Measurements from ENCODE around the gene MALRD1. TPM values are rescaled to one million over a fixed set of nuclear protein-coding genes. Genes with fewer than 3 reads are reported as not detected.

MALRD1 gene
- total RNA-seq, 1 experiment from 2014 or later: 0.50 TPM

DNA sequence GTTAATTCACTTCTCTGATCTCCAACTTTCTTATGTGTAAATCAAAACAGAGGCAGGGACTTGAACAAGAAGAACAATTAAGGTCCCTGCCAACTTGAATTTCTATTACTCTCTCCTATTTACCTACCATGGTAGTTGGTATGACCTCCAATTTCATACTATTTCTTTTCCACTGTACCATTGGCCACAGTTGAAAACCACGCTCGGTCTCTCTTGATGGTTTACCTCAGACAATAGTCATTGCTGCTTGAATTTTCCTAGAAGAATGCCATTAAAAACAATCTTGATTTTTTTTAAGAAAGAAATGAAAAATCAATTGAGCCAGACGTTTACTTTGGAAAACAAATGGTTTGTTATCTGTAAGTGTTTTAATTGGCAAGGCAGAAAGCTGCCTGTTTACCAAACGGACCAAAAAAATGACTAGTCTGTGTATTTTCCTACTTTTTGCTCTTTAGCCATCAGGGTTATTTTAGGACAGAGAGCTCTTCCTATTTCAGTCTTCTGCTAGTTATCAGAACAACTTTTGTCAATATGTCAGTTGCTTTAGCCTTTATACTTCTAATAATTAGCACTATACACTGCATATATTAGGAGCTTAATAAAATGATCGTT lies 610.1 kb downstream of the MALRD1 start (continued):
- TF ChIP-seq, protein P1, sequence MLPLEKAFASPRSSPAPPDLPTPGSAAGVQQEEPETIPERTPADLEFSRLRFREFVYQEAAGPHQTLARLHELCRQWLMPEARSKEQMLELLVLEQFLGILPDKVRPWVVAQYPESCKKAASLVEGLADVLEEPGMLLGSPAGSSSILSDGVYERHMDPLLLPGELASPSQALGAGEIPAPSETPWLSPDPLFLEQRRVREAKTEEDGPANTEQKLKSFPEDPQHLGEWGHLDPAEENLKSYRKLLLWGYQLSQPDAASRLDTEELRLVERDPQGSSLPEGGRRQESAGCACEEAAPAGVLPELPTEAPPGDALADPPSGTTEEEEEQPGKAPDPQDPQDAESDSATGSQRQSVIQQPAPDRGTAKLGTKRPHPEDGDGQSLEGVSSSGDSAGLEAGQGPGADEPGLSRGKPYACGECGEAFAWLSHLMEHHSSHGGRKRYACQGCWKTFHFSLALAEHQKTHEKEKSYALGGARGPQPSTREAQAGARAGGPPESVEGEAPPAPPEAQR (CRISPR knock-in tag; IDR thresholded peaks at IDR 0.05): no peak
- no peak for TF ChIP-seq RELA (CRISPR knock-in tag; IDR thresholded peaks at IDR 0.05; ENCODE audit: borderline replicate concordance)

DNA sequence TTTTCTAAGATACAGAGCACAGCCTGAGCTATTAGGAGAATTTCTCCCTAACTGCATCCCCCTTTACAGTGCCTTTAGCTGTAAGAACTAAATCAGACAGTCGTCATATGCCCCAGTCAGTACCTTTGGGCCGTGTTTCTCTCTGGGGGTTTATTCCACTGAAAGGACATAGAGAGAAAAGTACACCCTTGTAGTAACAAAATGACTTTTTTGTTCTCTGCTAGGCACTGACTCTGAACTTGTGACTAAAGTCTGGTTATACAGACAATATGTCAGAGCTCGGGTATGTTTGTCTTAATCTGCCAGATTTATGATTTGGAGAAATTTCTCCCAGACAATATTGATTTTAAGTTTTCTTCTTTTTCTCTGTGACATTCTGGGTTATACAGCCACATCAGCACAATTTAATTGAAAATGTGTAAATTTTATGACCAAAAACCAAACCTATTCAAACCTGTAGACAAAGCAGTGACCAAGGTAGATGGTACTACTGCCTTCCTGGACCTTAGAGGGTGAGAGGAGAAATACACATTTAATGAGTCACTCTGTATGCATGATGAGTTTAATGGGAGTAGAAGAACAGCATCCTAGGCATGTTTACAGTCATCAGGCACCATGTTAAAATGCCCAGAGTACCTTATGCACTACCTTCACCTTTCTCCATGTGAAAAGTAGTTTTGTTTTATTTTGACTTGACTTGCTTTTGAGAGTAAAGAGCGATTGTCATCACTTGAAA lies 611.5 kb downstream of the MALRD1 start:
- ChIA-PET POLR2A (no interaction called here), CTCF (no interaction called here)
- TF ChIP-seq TEAD1 (CRISPR knock-in tag; IDR thresholded peaks at IDR 0.05) (no peak), ESRRA (CRISPR knock-in tag; IDR thresholded peaks at IDR 0.05; ENCODE audit: borderline replicate concordance) (no peak), TCF7 (CRISPR knock-in tag; IDR thresholded peaks at IDR 0.05; ENCODE audit: low read depth) (no peak), IRF2 (CRISPR knock-in tag; IDR thresholded peaks at IDR 0.05; ENCODE audit: borderline replicate concordance, low read depth) (no peak), GRHL2 (CRISPR knock-in tag; IDR thresholded peaks at IDR 0.05; ENCODE audit: insufficient replicate concordance, severe bottlenecking) (no peak), ZNF121 (CRISPR knock-in tag; IDR thresholded peaks at IDR 0.05) (no peak), ATF1 (CRISPR knock-in tag; IDR thresholded peaks at IDR 0.05) (no peak), TEAD4 (CRISPR knock-in tag; IDR thresholded peaks at IDR 0.05) (no peak), ZNF671 (CRISPR knock-in tag; IDR thresholded peaks at IDR 0.05) (no peak), ZNF232 (CRISPR knock-in tag; IDR thresholded peaks at IDR 0.05) (no peak)
- TF ChIP-seq, protein P2, sequence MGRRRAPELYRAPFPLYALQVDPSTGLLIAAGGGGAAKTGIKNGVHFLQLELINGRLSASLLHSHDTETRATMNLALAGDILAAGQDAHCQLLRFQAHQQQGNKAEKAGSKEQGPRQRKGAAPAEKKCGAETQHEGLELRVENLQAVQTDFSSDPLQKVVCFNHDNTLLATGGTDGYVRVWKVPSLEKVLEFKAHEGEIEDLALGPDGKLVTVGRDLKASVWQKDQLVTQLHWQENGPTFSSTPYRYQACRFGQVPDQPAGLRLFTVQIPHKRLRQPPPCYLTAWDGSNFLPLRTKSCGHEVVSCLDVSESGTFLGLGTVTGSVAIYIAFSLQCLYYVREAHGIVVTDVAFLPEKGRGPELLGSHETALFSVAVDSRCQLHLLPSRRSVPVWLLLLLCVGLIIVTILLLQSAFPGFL (CRISPR knock-in tag; IDR thresholded peaks at IDR 0.05; ENCODE audit: borderline replicate concordance): no peak
- TF ChIP-seq, protein P3, sequence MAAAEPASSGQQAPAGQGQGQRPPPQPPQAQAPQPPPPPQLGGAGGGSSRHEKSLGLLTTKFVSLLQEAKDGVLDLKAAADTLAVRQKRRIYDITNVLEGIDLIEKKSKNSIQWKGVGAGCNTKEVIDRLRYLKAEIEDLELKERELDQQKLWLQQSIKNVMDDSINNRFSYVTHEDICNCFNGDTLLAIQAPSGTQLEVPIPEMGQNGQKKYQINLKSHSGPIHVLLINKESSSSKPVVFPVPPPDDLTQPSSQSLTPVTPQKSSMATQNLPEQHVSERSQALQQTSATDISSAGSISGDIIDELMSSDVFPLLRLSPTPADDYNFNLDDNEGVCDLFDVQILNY (CRISPR knock-in tag; IDR thresholded peaks at IDR 0.05): no peak
- TF ChIP-seq, protein P4, sequence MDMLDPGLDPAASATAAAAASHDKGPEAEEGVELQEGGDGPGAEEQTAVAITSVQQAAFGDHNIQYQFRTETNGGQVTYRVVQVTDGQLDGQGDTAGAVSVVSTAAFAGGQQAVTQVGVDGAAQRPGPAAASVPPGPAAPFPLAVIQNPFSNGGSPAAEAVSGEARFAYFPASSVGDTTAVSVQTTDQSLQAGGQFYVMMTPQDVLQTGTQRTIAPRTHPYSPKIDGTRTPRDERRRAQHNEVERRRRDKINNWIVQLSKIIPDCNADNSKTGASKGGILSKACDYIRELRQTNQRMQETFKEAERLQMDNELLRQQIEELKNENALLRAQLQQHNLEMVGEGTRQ (CRISPR knock-in tag; IDR thresholded peaks at IDR 0.05): no peak
- TF ChIP-seq, protein P5, sequence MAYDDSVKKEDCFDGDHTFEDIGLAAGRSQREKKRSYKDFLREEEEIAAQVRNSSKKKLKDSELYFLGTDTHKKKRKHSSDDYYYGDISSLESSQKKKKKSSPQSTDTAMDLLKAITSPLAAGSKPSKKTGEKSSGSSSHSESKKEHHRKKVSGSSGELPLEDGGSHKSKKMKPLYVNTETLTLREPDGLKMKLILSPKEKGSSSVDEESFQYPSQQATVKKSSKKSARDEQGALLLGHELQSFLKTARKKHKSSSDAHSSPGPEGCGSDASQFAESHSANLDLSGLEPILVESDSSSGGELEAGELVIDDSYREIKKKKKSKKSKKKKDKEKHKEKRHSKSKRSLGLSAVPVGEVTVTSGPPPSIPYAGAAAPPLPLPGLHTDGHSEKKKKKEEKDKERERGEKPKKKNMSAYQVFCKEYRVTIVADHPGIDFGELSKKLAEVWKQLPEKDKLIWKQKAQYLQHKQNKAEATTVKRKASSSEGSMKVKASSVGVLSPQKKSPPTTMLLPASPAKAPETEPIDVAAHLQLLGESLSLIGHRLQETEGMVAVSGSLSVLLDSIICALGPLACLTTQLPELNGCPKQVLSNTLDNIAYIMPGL (CRISPR knock-in tag; IDR thresholded peaks at IDR 0.05): no peak
- peaks cover 3% of the 10 kb centered on the region; the same call in 1 of the 2 replicates for H3K9me3 Mint-ChIP-seq
- H3K36me3 Mint-ChIP-seq: no peaks in the 10 kb centered on the region
- H3K4me3 Mint-ChIP-seq: no peak overlapping the region
- no peak for DNase-seq (ENCODE audit: low spot score)
- ATAC-seq: no peak
- no peak overlapping the region for H3K27ac Mint-ChIP-seq
- H3K4me1 Mint-ChIP-seq: no peaks in the 10 kb centered on the region
- no peaks in the 10 kb centered on the region for H3K27me3 Mint-ChIP-seq (ENCODE audit: low read depth)

DNA sequence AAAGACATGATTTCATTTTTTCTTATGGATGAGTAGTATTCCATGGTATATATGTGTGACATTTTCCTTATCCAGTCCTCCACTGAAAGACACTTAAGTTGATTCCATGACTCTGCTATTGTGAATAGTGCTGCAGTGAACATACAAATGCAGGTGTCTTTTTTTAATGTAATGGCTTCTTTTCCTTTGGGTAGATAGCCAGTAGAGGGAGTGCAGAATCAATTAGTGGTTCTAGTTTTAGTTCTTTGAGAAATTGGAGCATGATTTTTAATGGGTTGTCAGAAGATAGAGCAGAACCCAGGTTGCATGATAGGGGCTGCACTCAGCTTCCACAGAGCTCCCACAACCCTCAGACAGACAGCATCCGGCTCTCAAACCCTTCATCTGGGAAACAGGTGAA lies 614.7 kb downstream of the MALRD1 start:
- no peak for DNase-seq (ENCODE audit: low spot score)
- H3K27me3 Mint-ChIP-seq (ENCODE audit: low read depth): no peaks in the 10 kb centered on the region; the same call in 1 of the 2 replicates
- TF ChIP-seq GRHL2 (CRISPR knock-in tag; IDR thresholded peaks at IDR 0.05; ENCODE audit: insufficient replicate concordance, severe bottlenecking) (no peak), CREB1 (CRISPR knock-in tag; IDR thresholded peaks at IDR 0.05) (no peak), SP1 (CRISPR knock-in tag; conservative IDR thresholded peaks at IDR 0.05) (no peak), SMAD3 (CRISPR knock-in tag; IDR thresholded peaks at IDR 0.05; ENCODE audit: borderline replicate concordance) (no peak)
- TF ChIP-seq, protein P6, sequence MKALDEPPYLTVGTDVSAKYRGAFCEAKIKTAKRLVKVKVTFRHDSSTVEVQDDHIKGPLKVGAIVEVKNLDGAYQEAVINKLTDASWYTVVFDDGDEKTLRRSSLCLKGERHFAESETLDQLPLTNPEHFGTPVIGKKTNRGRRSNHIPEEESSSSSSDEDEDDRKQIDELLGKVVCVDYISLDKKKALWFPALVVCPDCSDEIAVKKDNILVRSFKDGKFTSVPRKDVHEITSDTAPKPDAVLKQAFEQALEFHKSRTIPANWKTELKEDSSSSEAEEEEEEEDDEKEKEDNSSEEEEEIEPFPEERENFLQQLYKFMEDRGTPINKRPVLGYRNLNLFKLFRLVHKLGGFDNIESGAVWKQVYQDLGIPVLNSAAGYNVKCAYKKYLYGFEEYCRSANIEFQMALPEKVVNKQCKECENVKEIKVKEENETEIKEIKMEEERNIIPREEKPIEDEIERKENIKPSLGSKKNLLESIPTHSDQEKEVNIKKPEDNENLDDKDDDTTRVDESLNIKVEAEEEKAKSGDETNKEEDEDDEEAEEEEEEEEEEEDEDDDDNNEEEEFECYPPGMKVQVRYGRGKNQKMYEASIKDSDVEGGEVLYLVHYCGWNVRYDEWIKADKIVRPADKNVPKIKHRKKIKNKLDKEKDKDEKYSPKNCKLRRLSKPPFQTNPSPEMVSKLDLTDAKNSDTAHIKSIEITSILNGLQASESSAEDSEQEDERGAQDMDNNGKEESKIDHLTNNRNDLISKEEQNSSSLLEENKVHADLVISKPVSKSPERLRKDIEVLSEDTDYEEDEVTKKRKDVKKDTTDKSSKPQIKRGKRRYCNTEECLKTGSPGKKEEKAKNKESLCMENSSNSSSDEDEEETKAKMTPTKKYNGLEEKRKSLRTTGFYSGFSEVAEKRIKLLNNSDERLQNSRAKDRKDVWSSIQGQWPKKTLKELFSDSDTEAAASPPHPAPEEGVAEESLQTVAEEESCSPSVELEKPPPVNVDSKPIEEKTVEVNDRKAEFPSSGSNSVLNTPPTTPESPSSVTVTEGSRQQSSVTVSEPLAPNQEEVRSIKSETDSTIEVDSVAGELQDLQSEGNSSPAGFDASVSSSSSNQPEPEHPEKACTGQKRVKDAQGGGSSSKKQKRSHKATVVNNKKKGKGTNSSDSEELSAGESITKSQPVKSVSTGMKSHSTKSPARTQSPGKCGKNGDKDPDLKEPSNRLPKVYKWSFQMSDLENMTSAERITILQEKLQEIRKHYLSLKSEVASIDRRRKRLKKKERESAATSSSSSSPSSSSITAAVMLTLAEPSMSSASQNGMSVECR (CRISPR knock-in tag; IDR thresholded peaks at IDR 0.05; ENCODE audit: borderline replicate concordance): no peak
- TF ChIP-seq, protein P7, sequence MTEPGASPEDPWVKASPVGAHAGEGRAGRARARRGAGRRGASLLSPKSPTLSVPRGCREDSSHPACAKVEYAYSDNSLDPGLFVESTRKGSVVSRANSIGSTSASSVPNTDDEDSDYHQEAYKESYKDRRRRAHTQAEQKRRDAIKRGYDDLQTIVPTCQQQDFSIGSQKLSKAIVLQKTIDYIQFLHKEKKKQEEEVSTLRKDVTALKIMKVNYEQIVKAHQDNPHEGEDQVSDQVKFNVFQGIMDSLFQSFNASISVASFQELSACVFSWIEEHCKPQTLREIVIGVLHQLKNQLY (CRISPR knock-in tag; IDR thresholded peaks at IDR 0.05): no peak

More for the DNA sequence above, 614.7 kb downstream of the MALRD1 start:
- Mint-ChIP-seq H3K36me3 (no peaks in the 10 kb centered on the region), H3K4me3 (no peak overlapping the region), H3K9me3 (peaks cover 9% of the 10 kb centered on the region; the same call in 1 of the 2 replicates), H3K4me1 (no peaks in the 10 kb centered on the region), H3K27ac (no peak overlapping the region)
- ChIA-PET POLR2A (no interaction called here), CTCF (no interaction called here)
- no peak for ATAC-seq
